HG02973 (cell line): ENCODE measurements around the gene SUPT3H.
"Not testable (repeated sequence)": the region's sequence is repeated elsewhere in the genome, so short reads cannot be mapped to it uniquely, and the experiment has no call there.

Source experiments
- ATAC-seq: cut with Tn5 transposase; IDR thresholded peaks from one replicate; pipeline ENCODE4 v1.9.1; 2021; ENCODE audit warnings: moderate library complexity; ENCODE audit not compliant: unreplicated experiment

SUPT3H gene

DNA sequence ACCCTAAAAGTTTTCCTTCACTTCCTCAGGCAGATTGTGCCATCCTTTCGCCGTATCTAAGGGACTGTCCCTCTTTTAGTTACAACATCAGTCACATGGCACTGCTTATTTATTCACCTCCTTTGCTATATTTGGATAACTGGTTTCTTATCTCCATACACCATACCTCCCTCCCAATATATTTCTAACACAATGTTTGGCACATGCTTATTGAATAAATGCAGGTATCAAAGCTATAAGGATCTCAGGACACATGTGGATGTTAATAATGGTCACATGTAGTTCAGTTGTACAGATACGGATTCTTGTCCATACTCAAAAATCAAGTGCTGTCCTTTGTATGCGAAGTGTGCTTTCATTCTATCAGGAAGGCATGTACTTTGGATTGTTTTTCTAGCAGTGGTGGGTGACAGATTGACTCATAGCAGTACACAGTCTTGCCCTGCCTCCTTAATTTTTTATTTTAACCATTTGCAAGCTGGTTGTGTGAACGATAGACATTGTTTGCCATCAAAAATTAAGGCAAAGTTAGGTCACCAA lies 456.7 kb downstream of the SUPT3H start:
- ATAC-seq: no peak

- no peak for ATAC-seq
These were observed 458.9 kb downstream of the SUPT3H start for GRCh38 chr6:44918671-44919296.

DNA sequence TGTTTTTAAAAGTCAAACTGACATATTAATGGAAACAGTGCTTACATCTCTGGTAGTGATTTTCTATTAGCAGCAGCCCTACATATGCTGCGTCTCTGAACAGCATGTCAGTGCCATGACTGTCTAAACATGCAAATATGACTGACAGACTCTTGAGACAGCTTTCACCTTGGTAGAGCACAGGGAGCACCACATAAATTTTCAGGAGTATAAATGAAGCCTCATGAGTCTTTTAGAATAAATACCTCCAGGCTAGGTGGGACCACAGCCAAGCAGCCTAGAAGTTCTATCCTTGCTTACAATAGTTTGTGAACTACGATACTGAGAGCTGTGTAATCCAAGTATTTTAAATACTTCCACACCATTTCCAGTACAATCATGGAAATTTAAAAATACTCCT lies 460.3 kb downstream of the SUPT3H start:
- ATAC-seq: no peak

DNA sequence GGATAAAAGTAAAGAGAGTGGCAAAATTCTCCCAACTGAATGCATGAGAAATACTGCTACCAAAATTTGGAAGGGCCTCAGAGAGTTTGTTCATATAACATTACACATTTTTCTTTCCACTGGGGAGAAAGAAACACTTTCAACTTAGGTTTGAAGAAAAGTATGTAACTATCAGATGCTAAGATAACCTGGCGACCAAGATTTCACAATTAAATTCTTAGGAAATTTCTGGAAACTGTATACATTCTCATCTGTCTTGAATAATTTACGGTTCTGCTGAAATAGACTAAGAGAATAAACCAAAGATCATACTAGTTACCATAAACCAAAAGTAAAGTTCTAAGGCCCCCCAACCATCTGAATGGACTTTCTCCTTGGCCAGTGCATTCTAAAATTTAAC lies 462.6 kb downstream of the SUPT3H start:
- no peak for ATAC-seq

DNA sequence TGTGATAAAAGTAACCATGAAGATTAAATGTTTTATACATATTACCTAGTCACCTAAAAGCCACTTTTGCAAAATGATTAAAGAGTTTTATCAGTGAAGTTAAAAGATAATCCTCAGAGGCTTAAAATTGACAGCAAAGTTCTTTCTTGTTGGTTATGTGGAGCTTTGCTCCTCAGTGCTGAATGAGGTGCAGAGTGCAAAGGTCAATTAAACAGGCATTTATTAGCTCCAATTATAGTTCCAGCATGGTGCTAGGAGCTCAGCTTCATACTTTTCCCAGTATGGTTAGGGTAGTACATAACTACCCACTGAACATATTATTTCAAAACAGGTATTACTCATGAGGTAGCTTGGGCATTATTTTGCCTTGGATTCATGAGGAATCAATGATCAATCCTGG lies 463.6 kb downstream of the SUPT3H start:
- no peak for ATAC-seq

- ATAC-seq: no peak
These were observed 471.0 kb downstream of the SUPT3H start for GRCh38 chr6:44906761-44907160.

- ATAC-seq: not testable (repeated sequence)
These were observed 477.4 kb downstream of the SUPT3H start for GRCh38 chr6:44900358-44900757.

DNA sequence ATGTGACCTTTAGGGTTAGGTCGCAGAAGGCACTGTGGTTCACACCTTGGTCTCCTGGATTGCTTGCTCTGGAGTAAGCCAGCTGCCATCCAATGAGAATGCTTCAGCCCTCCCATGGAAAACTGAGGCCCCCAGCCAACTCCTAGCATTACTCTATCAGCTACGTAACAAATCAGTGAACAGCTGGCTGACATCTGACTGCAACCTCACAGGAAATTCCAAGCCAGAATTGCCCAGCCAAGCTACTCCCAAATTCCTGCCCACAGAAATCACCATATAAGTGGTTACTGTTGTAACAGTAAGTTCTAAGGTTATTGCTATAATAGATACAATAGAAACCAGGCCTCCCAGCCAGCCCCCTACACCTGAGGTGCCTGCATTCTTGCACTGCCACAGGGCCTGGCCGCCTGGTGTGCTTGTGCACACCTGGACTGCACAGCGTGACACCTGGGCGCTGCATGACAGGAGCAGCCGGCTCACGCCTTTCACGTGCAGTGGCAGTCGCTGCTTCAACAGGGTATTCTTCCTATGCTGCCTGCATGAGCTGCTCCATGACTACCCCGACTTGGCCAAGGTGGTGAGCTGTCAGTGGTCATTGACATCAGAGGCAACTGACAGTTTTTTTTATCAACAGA lies 479.3 kb downstream of the SUPT3H start:
- no peak for ATAC-seq

GRCh38 chr6:44897316-44897715 lies 480.4 kb downstream of the SUPT3H start:
- ATAC-seq: no peak

DNA sequence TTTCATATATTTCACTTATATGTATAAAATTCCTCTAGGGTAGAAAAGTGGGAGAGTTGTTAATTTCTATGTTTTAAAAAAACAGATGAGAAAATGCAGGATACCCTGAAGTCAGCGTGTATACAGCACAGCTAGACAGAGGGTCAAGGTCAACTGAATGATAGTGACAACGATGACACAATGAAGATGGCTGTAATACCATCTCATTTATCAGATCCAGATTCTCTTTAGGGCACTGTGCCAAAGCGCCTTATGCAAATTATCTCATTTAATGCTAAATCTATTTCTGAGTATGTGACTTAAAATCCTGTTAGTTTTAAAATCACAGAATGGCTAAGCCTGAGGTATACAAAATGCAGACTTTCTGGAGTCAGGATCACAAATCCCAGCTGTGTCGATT lies 481.0 kb downstream of the SUPT3H start:
- no peak for ATAC-seq

- no peak for ATAC-seq
These were observed 485.2 kb downstream of the SUPT3H start for GRCh38 chr6:44892579-44892978.

GRCh38 chr6:44879071-44879470 lies 498.7 kb downstream of the SUPT3H start:
- not testable (repeated sequence) for ATAC-seq

- not testable (repeated sequence) for ATAC-seq
These were observed 501.1 kb downstream of the SUPT3H start for GRCh38 chr6:44876638-44877037.

DNA sequence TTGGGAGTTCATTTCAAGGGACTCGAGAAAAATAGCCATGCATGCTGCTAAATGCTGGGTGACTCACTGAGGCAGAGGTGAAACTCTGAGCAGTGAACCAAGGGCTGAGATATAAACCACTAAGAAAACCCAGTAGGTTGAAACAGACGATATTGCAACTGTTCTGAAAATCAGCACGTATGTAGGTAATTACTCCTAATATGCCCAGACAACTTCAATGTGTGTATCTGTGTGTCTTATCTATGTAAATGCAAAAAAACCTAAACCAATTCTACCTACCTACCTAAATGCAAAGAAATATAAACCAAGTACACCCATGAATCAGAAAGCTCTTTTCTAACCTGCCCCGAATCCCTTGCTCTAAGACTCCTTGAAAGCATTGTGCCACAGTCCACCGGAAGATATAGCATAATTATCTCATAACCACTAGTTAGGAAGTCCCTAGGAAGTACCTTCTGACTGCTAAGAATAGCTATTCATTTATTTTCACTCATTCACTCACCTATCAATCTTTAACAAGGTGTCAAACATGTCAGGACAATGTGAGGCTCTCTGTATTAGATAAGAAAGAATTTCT lies 508.3 kb downstream of the SUPT3H start:
- ATAC-seq: peak; percentile 77

- peak; percentile 21 for ATAC-seq
These were observed 508.8 kb downstream of the SUPT3H start for GRCh38 chr6:44868910-44869309.

DNA sequence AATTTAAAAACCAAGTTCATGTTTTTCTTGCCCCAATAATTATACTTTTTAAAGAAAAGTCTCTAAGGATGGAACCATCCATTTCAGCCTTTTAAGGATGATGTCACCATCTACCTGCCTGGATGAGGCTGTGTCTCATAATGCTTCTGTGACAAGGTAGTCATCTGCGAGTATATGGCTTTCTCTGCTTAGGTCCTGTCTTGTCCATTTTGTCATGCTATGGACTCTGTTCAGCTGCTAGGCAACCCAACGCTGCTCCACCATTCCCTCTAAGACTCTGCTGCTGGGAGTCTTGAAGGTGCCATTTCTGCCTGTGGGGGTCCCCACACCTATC lies 509.4 kb downstream of the SUPT3H start:
- ATAC-seq: peak; percentile 41

DNA sequence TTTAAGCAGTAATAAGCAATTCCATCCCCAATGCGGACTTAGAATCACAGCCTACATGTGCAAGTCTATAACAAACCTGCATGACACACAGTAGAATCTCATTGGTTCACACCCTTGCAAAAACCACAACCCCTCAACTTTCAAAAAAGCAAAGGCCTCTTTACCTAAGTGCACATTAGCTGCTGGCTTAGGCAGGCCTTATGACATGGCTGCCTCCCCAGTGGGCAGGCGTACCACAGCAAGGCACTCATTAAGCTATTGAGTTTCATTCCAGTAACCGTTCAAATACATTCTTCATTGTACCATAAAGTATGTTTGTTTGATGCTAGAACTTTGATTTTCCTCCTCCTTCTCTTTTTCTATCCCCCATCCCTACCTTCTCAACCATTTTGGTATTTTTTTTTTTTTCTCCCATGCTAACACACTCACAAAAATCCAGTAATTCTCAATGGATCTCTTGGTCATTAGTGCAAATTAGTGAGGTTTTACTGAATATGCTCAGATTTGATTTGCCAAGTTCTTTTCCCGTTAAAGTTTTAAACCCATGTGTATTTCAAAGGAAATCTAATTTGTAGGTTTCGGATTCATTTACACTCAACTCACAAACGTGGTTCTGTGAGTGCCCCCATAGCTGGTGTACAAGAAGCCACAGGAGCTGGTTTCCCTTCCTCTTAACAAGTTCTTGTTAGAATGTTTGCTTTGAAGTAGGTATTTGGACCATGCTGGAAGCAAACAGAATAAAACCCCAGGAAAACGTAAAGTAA lies 510.0 kb downstream of the SUPT3H start:
- peak; percentile 57 for ATAC-seq

- ATAC-seq: not testable (repeated sequence)
These were observed 512.5 kb downstream of the SUPT3H start for GRCh38 chr6:44865184-44865583.

GRCh38 chr6:44859901-44860410 lies 517.8 kb downstream of the SUPT3H start:
- no peak for ATAC-seq

DNA sequence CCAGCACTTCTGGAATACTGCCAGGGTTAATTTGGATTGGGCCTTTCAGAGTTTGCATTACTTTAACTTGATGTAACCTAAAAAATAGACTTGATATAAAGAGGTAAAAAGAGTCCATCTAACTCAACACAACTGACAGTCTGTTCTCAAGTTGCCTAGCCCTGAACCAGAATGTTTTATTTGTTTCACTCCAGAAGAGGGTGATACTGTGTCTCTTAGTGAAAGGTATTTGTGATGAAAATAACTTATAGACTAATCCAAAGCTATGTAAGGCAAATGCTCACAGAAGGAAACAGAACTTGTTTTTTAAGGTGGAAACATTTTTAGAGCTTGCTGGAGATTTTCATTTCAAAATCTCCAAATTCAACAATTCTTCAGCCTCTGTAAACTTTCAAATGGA lies 518.7 kb downstream of the SUPT3H start:
- no peak for ATAC-seq

DNA sequence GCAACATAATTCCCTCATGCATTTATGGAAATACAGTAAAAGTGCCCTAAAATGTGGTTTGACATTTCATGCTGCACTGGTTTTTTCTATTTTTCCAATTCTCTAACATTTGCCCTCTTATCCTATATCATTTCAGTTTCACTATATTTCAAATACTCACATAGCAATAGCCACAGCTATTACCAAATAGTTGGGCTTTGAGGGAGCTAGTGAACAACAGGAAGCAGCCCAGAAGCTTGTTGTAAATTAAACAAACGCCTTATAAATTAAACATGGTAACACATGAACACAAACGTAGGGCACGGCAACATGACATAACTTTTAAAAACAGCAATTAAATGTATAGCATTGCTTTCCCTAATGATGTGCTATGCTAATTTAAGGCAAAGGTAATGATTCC lies 521.3 kb downstream of the SUPT3H start:
- ATAC-seq: no peak
